Brain microvascular endothelial cell (primary cell): ENCODE results near the gene CEMP1.

Experiments used
- DNase-seq: peaks from one replicate; pipeline ENCODE4 v3.0.0-alpha.2; 2020
- H3K27ac ChIP-seq: fragments of 250-450 bp; sonication (Bioruptor Pico); 2 replicates; pipeline ENCODE4 v1.5.1; 2020; ENCODE audit warnings: mild to moderate bottlenecking, moderate library complexity
- H3K27me3 ChIP-seq: fragments of 250-450 bp; sonication (Bioruptor Pico); replicated peaks from 2 replicates; pipeline ENCODE4 v1.5.1; 2020; ENCODE audit warnings: mild to moderate bottlenecking
- H3K36me3 ChIP-seq: fragments of 250-450 bp; sonication (Bioruptor Pico); replicated peaks from 2 replicates; pipeline ENCODE4 v1.5.1; 2020; ENCODE audit warnings: mild to moderate bottlenecking
- H3K4me3 ChIP-seq: 2 replicates; pipeline ENCODE4 v1.5.1; 2011; ENCODE audit warnings: low read depth, mild to moderate bottlenecking, control low read depth, low read length, moderate library complexity
- CTCF ChIP-seq: IDR thresholded peaks from 2 replicates; pipeline ENCODE4 v1.5.1; 2011; ENCODE audit warnings: low read depth, mild to moderate bottlenecking, moderate library complexity, low read length, control low read depth, inconsistent platforms; ENCODE audit errors: missing control alignments
- in situ Hi-C: cut with HindIII; loops from 2 replicates; pipeline ENCODE4 v1.10.0; 2017; ENCODE audit warnings: low sequenced_read_pairs, low pct_ligation_motif_present

CEMP1 gene

GRCh38 chr16:2492292-2492691, 38.9 kb downstream of the CEMP1 start:
- Histone ChIP-seq H3K27ac (no peak overlapping the region), H3K27me3 (no peaks in the 10 kb centered on the region), H3K4me3 (no peak overlapping the region), H3K36me3 (peaks cover 8% of the 10 kb centered on the region)
- TF ChIP-seq CTCF, result no peak
- in situ Hi-C loops, result no loop called here
- DNase-seq, result no peak

GRCh38 chr16:2490190-2491105, 40.8 kb downstream of the CEMP1 start:
- Histone ChIP-seq H3K4me3 (no peak overlapping the region), H3K27me3 (no peaks in the 10 kb centered on the region), H3K27ac (no peak overlapping the region), H3K36me3 (no peaks in the 10 kb centered on the region)
- no peak for TF ChIP-seq CTCF
- DNase-seq, result no peak
- in situ Hi-C loops, result no loop called here

GRCh38 chr16:2489581-2489980, 41.6 kb downstream of the CEMP1 start:
- H3K36me3 ChIP-seq, result no peaks in the 10 kb centered on the region
- no peak for TF ChIP-seq CTCF
- in situ Hi-C loops, result no loop called here
- DNase-seq, result no peak
- no peak overlapping the region for H3K27ac ChIP-seq
- no peak overlapping the region for H3K4me3 ChIP-seq
- no peaks in the 10 kb centered on the region for H3K27me3 ChIP-seq

- no peak overlapping the region for H3K27ac ChIP-seq
- H3K4me3 ChIP-seq, result no peak overlapping the region
- TF ChIP-seq CTCF, result no peak
- H3K36me3 ChIP-seq, result no peaks in the 10 kb centered on the region
- in situ Hi-C loops, result no loop called here
- H3K27me3 ChIP-seq, result no peaks in the 10 kb centered on the region
- DNase-seq, result no peak
These were observed 43.2 kb downstream of the CEMP1 start for GRCh38 chr16:2487903-2488531.

GRCh38 chr16:2487517-2487842, 43.7 kb downstream of the CEMP1 start:
- TF ChIP-seq CTCF, result no peak
- no peak for DNase-seq
- Histone ChIP-seq H3K36me3 (no peaks in the 10 kb centered on the region), H3K4me3 (no peak overlapping the region), H3K27me3 (no peaks in the 10 kb centered on the region), H3K27ac (no peak overlapping the region)
- in situ Hi-C loops, result no loop called here
